NCI-H1417 (cell line): ENCODE results near the gene PREB.

Source experiments
- DNase-seq, 3 experiments: peaks; one replicate each; lab custom pipeline; 2025; lab: John Stamatoyannopoulos, UW

Gene PREB

DNA sequence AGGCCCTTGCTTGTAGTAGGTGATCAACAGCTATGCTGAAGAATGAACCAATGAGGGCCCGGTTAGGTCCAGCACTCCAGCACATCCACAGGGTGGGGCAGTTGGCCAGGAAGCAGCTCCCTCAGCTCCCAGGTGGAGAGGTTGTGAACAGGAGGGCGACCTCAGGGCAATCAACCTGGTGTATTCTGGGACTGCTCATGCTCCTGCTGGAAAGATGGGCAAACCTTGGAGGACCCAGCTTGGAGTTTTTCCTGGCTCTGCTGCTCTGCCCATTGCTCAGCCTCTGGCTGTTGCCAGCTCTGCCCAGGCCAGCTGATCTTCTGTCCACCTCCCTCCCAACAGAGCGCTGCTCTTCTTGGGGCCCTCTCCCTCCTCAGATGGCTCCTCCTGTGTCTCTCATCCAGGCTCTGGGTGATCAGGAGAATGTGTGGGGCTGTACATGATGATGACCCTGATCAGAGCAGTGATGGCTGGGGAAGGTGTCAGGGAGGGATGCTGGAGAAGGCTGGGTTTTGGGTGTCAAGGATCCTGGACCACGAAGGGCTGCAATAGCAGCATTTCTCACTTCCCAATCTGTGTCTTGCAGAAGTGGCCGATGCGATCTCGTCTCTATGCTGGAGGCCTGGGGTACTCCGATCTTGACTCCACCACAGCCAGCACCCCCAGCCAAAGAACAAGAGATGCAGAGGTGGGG is 17.8 kb upstream of the PREB start:
- peak in 2 of 3 experiments; percentile 10 to 12 for DNase-seq

DNA sequence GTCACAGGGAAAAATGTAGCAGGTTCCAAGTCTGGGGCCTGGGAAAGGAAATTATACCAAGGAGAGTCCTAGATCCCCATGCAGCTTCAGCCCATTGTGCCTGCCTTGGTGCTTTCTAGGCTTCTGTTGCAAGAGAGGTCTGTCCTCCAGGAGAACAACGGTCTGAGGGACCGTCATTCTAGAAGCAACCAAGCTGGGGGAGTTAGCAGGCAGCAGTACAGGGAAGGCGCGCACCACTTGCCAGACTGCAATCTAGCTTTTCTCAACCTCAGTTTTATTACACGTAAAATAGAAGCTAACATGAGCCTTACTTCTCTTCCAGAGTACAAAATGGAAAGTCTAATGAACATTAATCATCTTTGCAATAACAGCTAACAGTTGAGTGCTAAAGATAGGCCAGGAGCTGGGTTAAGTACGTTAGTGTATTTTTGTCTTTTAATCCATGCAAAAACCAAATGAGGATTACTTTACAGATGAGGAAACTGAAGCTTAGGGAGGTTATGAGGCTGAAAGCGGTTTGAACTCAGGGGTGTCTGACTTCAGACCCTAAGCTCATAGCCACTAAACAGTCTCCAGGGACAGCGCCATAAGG is 16.3 kb upstream of the PREB start:
- no peak for DNase-seq

GRCh38 chr2:27149570-27150405 is 15.4 kb upstream of the PREB start:
- DNase-seq = no peak

DNA sequence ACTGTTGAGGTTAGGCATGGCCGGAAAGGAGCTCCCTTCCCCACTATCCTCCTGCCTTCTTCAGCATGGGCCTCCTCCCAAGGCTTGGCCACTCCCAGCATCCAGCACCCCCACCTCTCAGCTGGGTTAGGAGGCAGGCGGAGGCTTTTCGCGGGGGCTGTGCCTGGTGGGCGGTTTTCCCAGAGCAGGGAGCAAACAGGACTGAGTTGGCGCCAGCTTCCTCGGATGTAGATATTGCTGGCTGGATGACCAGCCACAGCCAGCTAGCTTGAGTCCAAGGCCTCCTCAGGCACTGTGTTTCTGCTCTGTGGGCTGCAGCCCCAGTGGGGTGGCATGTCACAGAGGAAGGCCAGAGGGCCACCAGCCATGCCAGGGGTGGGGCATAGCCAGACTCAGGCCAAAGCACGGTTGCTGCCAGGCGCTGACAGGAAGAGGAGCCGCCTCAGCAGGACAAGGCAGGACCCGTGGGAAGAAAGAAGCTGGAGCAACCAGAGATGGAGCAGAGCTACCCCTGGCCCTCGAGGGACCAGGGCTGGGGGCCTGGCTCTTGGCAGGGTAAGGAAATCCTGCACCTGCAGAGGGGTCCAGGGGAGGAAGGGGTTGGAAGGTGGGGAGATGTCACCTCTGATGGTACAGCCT is 14.5 kb upstream of the PREB start, which contains the start of gene TCF23:
Gene TCF23, plus strand, starts transcription at position 204 of the 639 bp plus-strand sequence. Its CDS starts 130 bp downstream, at position 334.
- DNase-seq = no peak

- no peak for DNase-seq
Observed at GRCh38 chr2:27147935-27148334, 13.5 kb upstream of the PREB start.

DNA sequence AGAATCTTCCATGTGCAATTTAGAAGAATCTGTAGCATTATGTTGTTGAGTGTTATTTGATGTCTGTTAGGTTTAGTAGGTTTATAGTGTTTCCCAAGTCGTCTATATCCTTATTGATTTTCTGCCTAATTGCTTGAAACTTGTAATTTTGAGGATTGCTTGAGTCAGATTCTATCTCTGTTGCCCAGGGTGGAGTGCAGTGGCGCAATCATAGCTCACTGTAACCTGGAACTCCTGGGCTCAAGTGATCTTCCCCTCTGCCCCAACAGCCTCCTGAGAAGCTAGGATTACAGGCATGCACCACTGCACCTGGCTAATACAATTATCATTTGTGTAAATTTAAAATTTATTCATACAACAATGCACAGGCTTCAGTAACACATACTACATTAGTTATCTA is 11.2 kb upstream of the PREB start:
- no peak for DNase-seq

- DNase-seq = no peak
Observed at GRCh38 chr2:27143285-27143684, 8.8 kb upstream of the PREB start.

- no peak for DNase-seq
Observed at GRCh38 chr2:27139310-27139709, 4.9 kb upstream of the PREB start, which contains the start of gene PRR30. PRR30 (minus strand) TSS chr2:27139410; CDS start chr2:27138329, 1,081 bp downstream.

DNA sequence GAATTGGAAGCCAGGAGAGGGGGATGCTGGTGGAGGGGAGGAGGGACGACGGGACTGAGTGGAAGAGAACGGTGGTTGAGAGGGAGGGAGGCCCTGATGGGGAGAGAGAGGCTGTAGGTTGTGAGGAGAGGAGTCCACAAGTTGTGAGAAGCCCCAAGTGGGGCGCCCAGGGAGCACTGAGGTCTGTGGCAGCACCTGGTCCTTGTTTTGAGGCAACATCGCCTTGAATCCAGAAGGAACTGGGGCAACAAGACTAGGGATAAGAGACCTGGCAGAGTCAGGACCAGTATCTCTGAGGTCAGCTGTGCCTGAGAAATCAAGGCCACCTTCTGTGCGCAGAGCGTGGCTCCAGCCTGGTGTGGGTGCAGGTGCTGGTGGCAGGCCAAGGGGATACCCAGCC is 3.7 kb upstream of the PREB start:
- DNase-seq = no peak

DNA sequence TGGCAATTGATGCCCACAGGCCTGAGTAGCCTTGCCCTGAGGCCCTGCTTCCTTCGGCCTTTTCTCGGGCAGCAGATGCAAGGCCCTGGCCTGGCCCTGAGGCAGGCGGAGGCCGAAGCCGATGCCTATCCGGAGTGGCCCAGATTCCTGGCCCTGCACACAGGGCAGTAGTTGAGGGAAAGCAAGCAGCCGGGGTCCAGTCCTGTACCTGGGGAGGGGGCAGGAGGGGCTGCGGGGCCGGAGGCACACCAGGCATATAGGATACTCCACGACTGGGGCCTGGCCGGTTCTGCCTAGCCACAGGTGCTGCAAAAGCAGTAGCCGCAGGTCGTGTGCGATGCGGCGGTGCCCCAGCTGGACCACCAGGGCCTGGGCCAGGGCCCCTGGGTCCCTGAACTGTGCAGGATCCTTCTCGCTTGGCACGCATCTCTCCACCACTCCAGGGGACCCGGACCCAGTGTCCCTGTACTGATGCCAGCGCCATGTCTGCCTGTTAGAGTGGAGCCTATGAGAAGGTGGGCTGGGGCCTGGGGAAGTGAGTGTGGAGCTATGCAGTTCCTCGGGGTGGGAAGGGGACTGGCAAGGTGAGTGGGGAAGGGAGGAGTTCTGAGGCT is 3.0 kb upstream of the PREB start:
- DNase-seq = no peak

DNA sequence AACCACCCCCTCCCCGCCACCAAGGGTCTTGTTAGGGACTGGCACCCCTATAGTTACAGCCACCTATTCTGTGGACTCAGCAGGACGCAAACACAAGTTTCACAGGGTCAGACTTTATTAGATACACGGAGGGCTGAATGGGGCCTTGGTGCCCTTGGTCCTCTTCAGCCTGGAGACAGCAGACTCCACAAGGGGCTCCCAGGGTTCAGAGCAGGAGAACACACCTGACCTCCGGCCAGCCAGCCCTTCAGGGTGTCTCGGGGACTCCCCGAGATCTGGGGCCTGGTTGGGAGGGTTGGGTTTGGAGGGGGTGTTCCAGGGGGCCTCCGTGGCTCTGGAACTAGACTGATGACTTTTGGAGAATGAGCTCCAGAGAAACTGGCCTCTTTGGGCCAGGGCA is 2.3 kb upstream of the PREB start:
- no peak for DNase-seq

GRCh38 chr2:27135478-27135955 is 1.1 kb upstream of the PREB start:
- DNase-seq = no peak

GRCh38 chr2:27134781-27135477 is 493 bp upstream of the PREB start:
- no peak for DNase-seq

DNA sequence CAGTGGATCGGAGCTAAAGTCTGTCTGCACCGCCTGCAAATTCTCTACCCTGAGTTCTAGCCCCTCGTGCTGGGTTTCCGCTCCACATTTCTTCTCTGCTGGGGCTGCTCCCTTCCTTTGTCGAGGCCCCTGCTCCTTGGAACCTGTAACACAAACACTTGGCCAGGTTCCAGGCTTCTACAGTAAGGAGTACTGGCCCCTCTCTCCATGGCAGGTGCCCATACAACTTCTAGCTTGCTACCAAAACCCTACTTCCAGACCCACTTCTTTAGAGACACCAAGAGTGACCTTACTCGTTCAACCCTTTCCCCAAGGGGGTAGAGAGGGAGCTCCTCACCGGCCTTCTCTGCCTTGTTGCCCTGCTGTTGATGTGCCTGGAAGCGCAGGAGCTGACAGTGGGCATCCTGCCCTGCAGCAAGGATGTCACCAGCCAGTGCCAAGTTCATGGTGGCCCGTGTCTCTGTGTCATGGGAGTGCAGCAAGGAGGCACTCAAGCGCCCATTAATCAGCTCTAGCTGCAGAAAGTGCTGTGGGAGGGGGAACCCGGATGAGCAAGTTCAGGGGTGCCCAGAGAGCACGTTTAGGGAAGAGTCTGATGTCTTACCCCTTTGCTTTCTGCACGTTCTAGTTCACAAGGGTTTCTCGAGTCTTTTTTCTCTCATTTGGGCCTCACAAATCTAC is 1.1 kb downstream of the PREB start:
- DNase-seq = no peak

DNA sequence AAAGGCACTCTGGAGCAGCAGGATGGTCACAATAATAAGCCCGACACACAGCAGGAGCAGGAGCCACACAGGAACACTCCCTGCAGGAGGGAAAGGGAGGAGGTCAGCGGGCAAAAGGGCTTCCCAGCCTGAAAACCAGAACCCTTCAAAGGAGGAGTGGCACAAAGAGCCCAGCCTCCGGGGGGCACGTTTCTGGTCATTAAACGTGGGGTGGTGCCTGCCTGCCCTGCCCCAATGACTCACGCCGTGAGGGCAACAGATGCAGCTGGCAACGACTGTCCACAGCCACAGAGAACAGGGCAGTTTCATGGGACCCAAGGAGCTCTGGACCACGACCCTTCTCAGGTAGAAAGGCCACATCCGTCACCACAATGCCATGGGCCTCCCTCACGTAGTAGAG is 3.0 kb downstream of the PREB start:
- DNase-seq = no peak

- DNase-seq = no peak
Observed at GRCh38 chr2:27130396-27130795, 4.0 kb downstream of the PREB start.

DNA sequence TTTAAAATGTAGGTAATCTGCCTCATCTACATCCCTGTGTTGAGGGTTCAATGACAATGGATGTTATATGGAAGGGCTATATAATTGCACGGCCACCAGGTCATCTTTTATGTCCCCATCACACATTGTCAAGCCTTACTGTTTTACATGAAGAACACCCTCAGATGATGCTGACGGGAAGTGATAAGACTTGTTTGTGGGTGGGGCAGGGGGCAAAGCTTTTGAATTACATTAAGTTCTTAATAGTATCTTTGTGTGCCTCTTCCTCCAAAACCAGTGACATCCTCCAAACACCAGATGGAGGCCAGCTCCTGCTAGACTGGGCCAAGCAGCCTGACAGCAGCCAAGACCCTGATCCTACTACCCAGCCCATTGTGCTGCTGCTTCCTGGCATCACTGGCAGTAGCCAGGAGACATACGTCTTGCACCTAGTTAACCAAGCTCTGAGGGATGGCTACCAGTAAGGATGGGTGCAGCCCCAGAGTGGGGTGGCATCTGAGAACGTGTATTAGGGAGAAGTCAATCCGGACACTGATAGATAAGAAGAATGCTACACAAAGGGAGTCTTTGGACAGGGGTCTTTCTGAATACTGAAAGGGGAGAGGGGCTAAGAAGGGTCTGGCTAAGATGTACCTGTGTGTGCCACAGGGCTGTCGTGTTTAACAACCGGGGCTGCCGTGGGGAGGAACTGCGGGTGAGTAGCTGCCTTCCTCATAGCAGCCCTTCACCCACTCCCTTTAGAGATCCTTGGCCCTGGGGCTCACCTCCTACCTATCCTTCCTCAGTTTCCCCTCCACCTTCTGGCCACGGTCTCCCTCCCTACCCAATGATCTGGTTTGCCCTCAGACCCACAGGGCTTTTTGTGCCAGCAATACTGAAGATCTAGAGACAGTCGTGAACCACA is 5.5 kb downstream of the PREB start:
- no peak for DNase-seq

- no peak for DNase-seq
Observed at GRCh38 chr2:27127883-27128667, 6.4 kb downstream of the PREB start.

DNA sequence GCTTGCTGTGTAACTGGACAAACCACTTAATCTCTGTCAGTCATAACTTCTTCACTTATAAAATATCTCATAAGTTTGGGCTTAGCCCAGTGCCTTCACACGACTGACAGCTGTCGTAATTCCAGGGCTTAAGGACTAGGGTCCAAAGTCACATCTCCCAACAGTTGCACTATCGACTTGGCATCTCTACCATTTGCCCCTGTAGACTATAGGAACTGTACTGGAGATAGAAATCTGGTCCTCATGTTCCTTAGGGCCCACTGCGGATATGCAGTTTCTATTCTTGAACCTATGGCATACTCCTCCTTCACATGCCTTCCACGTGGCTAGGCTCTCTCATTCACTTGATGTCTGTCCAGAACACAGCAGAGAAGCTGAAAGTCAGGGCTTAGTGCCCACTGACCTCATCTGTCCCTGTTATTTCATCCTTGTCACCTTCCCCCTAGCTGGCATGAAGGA is 8.2 kb downstream of the PREB start:
- no peak for DNase-seq
